GM06990 (cell line): ENCODE data around the gene PPP2R1B.
"Not testable (repeated sequence)": the region's sequence is repeated elsewhere in the genome, so short reads cannot be mapped to it uniquely, and the experiment has no call there.

Experiments
- DNase-seq: peaks from one replicate; pipeline ENCODE4 v3.0.0-alpha.2; 2011; ENCODE audit not compliant: insufficient read length; ENCODE audit errors: extremely low read depth
- H3K27me3 ChIP-seq: replicated peaks from 2 replicates; pipeline ENCODE4 v1.6.0; 2011; ENCODE audit warnings: low read length; ENCODE audit not compliant: control insufficient read depth, insufficient read depth
- H3K36me3 ChIP-seq: 2 replicates; pipeline ENCODE4 v1.5.1; 2011; ENCODE audit warnings: low read length; ENCODE audit not compliant: control insufficient read depth, insufficient read depth
- H3K4me3 ChIP-seq: replicated peaks from 2 replicates; pipeline ENCODE4 v1.5.1; 2011; ENCODE audit warnings: low read depth, mild to moderate bottlenecking, control low read depth, low read length
- TF ChIP-seq, protein P1 (sequence below): IDR thresholded peaks from 2 replicates; pipeline ENCODE4 v1.5.1; 2011; ENCODE audit warnings: low read length, control low read depth, mild to moderate bottlenecking, inconsistent platforms; ENCODE audit not compliant: insufficient read depth, poor library complexity, severe bottlenecking

PPP2R1B gene

GRCh38 chr11:111788464-111788863 lies 22.3 kb upstream of the PPP2R1B start:
- H3K4me3 ChIP-seq, result no peak overlapping the region
- peaks cover 4% of the 10 kb centered on the region; the same call in 1 of the 2 replicates for H3K36me3 ChIP-seq
- no peak for DNase-seq
- no peaks in the 10 kb centered on the region for H3K27me3 ChIP-seq
- TF ChIP-seq, protein P1, sequence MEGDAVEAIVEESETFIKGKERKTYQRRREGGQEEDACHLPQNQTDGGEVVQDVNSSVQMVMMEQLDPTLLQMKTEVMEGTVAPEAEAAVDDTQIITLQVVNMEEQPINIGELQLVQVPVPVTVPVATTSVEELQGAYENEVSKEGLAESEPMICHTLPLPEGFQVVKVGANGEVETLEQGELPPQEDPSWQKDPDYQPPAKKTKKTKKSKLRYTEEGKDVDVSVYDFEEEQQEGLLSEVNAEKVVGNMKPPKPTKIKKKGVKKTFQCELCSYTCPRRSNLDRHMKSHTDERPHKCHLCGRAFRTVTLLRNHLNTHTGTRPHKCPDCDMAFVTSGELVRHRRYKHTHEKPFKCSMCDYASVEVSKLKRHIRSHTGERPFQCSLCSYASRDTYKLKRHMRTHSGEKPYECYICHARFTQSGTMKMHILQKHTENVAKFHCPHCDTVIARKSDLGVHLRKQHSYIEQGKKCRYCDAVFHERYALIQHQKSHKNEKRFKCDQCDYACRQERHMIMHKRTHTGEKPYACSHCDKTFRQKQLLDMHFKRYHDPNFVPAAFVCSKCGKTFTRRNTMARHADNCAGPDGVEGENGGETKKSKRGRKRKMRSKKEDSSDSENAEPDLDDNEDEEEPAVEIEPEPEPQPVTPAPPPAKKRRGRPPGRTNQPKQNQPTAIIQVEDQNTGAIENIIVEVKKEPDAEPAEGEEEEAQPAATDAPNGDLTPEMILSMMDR, result no peak

DNA sequence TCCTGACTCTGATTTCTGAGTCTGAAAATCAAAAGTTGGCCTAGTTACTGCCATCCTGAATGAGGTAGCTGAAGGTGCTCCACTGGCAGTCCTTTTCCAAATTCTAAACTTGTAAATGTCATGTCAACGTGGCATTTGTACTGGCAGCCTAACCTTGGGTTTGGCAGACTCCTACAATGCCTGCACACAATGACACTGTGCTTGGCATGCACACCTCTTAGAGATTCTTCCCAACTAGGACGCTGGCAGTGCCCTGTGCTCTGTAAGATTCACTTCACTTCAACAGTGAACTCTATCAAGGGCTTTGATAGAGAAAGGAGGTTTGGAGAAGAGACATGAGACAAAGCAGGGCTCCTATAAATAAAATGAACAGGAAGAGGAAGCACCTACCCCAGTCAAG lies 21.9 kb upstream of the PPP2R1B start:
- no peak for DNase-seq
- TF ChIP-seq, protein P1, result no peak
- no peaks in the 10 kb centered on the region for H3K27me3 ChIP-seq
- no peak overlapping the region for H3K4me3 ChIP-seq
- peaks cover 4% of the 10 kb centered on the region; the same call in 1 of the 2 replicates for H3K36me3 ChIP-seq

GRCh38 chr11:111785886-111786412 lies 19.8 kb upstream of the PPP2R1B start:
- Histone ChIP-seq H3K27me3 (no peaks in the 10 kb centered on the region), H3K4me3 (no peak overlapping the region), H3K36me3 (peaks cover 4% of the 10 kb centered on the region; the same call in 1 of the 2 replicates)
- TF ChIP-seq, protein P1, result no peak
- DNase-seq, result no peak

GRCh38 chr11:111785076-111785475 lies 18.9 kb upstream of the PPP2R1B start:
- no peak overlapping the region for H3K4me3 ChIP-seq
- H3K36me3 ChIP-seq, result peaks cover 4% of the 10 kb centered on the region; the same call in 1 of the 2 replicates
- H3K27me3 ChIP-seq, result no peaks in the 10 kb centered on the region
- DNase-seq, result no peak
- TF ChIP-seq, protein P1, result no peak

DNA sequence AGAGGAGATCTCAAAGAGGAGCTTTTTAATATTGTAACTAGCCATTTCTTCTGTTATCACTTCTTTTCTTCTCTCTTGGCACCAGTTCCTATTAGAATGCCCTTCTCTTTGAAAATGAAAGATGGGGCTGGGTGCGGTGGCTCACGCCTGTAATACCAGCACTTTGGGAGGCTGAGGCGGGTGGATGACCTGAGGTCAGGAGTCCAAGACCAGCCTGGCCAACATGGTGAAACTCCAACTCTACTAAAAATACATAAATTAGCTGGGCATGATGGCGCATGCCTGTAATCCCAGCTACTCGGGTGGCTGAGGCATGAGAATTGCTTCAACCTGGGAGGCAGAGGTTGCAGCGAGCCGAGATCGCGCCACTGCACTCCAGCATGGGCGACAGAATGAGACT lies 18.1 kb upstream of the PPP2R1B start:
- not testable (repeated sequence) for H3K27me3 ChIP-seq

GRCh38 chr11:111782109-111782741 lies 16.0 kb upstream of the PPP2R1B start:
- TF ChIP-seq, protein P1, result no peak
- H3K27me3 ChIP-seq, result no peaks in the 10 kb centered on the region
- H3K4me3 ChIP-seq, result no peak overlapping the region
- DNase-seq, result no peak
- peaks cover 4% of the 10 kb centered on the region; the same call in 1 of the 2 replicates for H3K36me3 ChIP-seq

More for the DNA sequence above, 18.1 kb upstream of the PPP2R1B start:
- not testable (repeated sequence) for H3K36me3 ChIP-seq, H3K4me3 ChIP-seq, DNase-seq
